ENCODE data around the gene RPUSD3. TPM values are rescaled to one million over a fixed set of nuclear protein-coding genes. Genes with fewer than 3 reads are reported as not detected.
A peak's percentile ranks its signal among the peaks of the same experiment; 100 is the strongest.
"Not testable (repeated sequence)": the region's sequence is repeated elsewhere in the genome, so short reads cannot be mapped to it uniquely, and the experiment has no call there.

Gene RPUSD3
- total RNA-seq, 4 donors from 2014 or later: 34.1 to 78.0 (median 43.9) TPM

DNA sequence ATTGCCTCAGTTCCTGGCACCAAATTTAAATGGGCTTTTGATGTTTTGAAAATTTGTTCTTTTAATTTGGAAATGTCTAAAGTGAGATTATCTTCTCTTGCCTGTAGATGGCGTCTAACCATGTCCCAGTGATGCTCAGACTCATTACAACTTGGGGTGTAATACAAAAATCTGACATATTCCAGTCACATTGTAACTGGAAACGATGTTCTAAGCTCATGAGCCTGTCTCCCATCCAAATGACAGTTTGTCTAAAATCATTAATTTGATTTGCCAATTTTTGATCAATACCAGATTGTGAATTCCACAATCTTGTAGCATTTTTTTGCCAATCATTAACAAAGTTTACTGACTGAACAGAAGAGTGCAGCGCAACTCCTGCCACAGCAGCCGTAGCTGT, 5.1 kb upstream of the RPUSD3 start:
- peak in 2 of 3 donors; percentile 19 to 34 for TF ChIP-seq POLR2AphosphoS5 (IDR thresholded peaks at IDR 0.05)
- TF ChIP-seq, protein P1, sequence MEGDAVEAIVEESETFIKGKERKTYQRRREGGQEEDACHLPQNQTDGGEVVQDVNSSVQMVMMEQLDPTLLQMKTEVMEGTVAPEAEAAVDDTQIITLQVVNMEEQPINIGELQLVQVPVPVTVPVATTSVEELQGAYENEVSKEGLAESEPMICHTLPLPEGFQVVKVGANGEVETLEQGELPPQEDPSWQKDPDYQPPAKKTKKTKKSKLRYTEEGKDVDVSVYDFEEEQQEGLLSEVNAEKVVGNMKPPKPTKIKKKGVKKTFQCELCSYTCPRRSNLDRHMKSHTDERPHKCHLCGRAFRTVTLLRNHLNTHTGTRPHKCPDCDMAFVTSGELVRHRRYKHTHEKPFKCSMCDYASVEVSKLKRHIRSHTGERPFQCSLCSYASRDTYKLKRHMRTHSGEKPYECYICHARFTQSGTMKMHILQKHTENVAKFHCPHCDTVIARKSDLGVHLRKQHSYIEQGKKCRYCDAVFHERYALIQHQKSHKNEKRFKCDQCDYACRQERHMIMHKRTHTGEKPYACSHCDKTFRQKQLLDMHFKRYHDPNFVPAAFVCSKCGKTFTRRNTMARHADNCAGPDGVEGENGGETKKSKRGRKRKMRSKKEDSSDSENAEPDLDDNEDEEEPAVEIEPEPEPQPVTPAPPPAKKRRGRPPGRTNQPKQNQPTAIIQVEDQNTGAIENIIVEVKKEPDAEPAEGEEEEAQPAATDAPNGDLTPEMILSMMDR (IDR thresholded peaks at IDR 0.05): peak; percentile 53 to 62 (median 60)
- H3K9me3 ChIP-seq; H3K4me3 ChIP-seq; H3K27ac ChIP-seq; DNase-seq; H3K36me3 ChIP-seq; H3K27me3 ChIP-seq; in situ Hi-C loops (cut with MboI; ENCODE audit: low pct_ligation_motif_present in 1 of 4, low pct_unique_long_range_greater_than_20kb in 1 of 4, low sequenced_read_pairs in 3 of 4): not testable (repeated sequence)
- WGBS, 2 donors (ENCODE audit: low coverage in 1 of 2): 25 to 36% methylated on average over 3 to 4 of the region's 4 CpGs
- peaks cover 0 to 20% (median 2%) of the 10 kb centered on the region in 4 donors for H3K4me1 ChIP-seq
- intact Hi-C loops (cut with DNase I; ENCODE audit: low total_unique reads): loop anchor here (10.0 kb wide), 1 partner anchor 66 kb away; the partner anchor contains the start of gene IL17RC

DNA sequence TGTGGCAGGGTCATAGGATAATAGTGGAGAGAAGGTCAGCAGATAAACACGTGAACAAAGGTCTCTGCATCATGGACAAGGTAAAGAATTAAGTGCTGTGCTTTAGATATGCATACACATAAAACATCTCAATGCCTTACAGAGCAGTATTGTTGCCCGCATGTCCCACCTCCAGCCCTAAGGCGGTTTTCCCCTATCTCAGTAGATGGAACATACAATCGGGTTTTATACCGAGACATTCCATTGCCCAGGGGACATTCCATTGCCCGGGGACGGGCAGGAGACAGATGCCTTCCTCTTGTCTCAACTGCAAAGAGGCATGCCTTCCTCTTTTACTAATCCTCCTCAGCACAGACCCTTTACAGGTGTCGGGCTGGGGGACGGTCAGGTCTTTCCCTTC, 4.1 kb upstream of the RPUSD3 start:
- in situ Hi-C loops (cut with MboI; ENCODE audit: low pct_ligation_motif_present in 1 of 4, low pct_unique_long_range_greater_than_20kb in 1 of 4, low sequenced_read_pairs in 3 of 4); H3K27me3 ChIP-seq; H3K27ac ChIP-seq; H3K36me3 ChIP-seq; H3K9me3 ChIP-seq; DNase-seq; H3K4me3 ChIP-seq: not testable (repeated sequence)
- intact Hi-C loops (cut with DNase I; ENCODE audit: low total_unique reads): loop anchor here (10.0 kb wide), 1 partner anchor 67 kb away; the partner anchor contains the start of gene IL17RC
- H3K4me1 ChIP-seq: peaks cover 0 to 22% (median 7%) of the 10 kb centered on the region in 4 donors
- 62% methylated on average over 9 of the region's 9 CpGs; no CpG with 5 or more reads in 1 of the 2 donors for WGBS, 2 donors (ENCODE audit: low coverage in 1 of 2)

DNA sequence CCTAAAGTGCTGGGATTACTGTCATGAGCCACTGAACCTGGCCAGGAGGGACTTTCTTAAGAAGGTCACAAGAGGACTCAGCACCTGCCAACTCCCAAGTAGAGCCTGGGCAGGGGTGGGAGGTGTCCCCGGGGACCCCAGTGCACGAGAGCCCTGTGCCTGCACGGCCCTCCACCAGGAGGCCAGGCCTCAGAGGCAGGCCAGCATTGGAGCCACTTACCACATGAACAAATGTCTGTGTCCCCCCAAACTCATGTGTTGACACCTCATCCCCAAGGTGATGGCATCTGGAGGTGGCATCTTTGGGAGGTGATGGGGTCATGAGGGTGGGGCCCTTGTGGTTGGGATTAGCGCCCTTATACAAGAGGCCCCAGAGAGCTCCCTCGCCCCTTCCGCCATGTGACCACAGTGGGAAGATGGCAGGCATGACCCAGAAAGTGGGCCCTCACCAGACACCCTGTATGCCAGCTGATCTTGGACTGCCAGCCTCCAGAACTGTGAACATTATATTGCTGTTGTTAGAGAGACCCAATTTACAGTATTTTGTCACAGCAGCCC, 3.2 kb upstream of the RPUSD3 start:
- Histone ChIP-seq H3K27ac (no peak overlapping the region), H3K27me3 (no peaks in the 10 kb centered on the region), H3K36me3 (peaks cover 0 to under 1% (median 0%) of the 10 kb centered on the region in 4 donors), H3K9me3 (no peaks in the 10 kb centered on the region), H3K4me3 (no peak overlapping the region), H3K4me1 (peaks cover 0 to 22% (median 11%) of the 10 kb centered on the region in 4 donors)
- intact Hi-C loops (cut with DNase I; ENCODE audit: low total_unique reads) (loop anchor here (10.0 kb wide), 1 partner anchor 68 kb away; the partner anchor contains the start of gene IL17RC), in situ Hi-C loops (cut with MboI; ENCODE audit: low pct_ligation_motif_present in 1 of 4, low pct_unique_long_range_greater_than_20kb in 1 of 4, low sequenced_read_pairs in 3 of 4) (no loop called here)
- WGBS, 2 donors (ENCODE audit: low coverage in 1 of 2): 96% methylated on average over 4 of the region's 6 CpGs; no CpG with 5 or more reads in 1 of the 2 donors
- no peak for TF ChIP-seq POLR2A (IDR thresholded peaks at IDR 0.05)
- no peak for TF ChIP-seq POLR2AphosphoS5 (IDR thresholded peaks at IDR 0.05)
- no peak for TF ChIP-seq EP300 (IDR thresholded peaks at IDR 0.05; ENCODE audit: low read depth)
- TF ChIP-seq, protein P1 (IDR thresholded peaks at IDR 0.05): no peak
- no peak for DNase-seq

DNA sequence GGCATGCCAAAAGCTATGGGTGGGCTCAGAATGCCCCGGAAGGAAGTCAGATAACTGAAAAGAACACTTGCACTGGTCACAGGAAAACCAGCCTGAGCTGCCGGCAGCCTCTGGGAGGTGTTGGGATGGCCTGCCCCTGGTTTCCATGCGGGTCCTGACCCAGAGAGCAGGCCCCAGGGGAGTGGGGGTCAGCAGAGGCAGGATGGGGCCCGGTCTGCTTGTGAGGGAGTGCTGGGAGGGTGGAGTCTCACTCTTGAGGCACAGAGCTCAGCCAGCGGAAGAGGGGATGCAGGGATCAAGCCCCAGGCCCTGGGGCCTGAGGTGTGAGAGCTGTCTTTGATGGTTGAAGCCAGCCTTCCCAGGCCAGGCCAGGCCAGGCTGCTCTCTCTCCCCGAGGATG, 2.4 kb upstream of the RPUSD3 start:
- no peaks in the 10 kb centered on the region for H3K9me3 ChIP-seq
- H3K27ac ChIP-seq: no peak overlapping the region
- no peaks in the 10 kb centered on the region for H3K27me3 ChIP-seq
- H3K36me3 ChIP-seq: peaks cover 0 to 8% (median 0%) of the 10 kb centered on the region in 4 donors
- TF ChIP-seq, protein P1 (IDR thresholded peaks at IDR 0.05): no peak
- TF ChIP-seq EP300 (IDR thresholded peaks at IDR 0.05; ENCODE audit: low read depth) (no peak), POLR2A (IDR thresholded peaks at IDR 0.05) (no peak), POLR2AphosphoS5 (IDR thresholded peaks at IDR 0.05) (no peak)
- intact Hi-C loops (cut with DNase I; ENCODE audit: low total_unique reads) (loop anchor here (10.0 kb wide), 1 partner anchor 69 kb away; the partner anchor contains the start of gene IL17RC), in situ Hi-C loops (cut with MboI; ENCODE audit: low pct_ligation_motif_present in 1 of 4, low pct_unique_long_range_greater_than_20kb in 1 of 4, low sequenced_read_pairs in 3 of 4) (no loop called here)
- no peak overlapping the region for H3K4me3 ChIP-seq
- 79% methylated on average over 5 of the region's 6 CpGs; no CpG with 5 or more reads in 1 of the 2 donors for WGBS, 2 donors (ENCODE audit: low coverage in 1 of 2)
- peaks cover 0 to 18% (median 11%) of the 10 kb centered on the region in 4 donors for H3K4me1 ChIP-seq
- no peak for DNase-seq

Data from transverse colon (tissue), 4 donors.